HG03196 (cell line): ENCODE data around the gene KCNIP4.

Experiments used
- ATAC-seq: cut with Tn5 transposase; IDR thresholded peaks from one replicate; pipeline ENCODE4 v1.9.1; 2021; ENCODE audit not compliant: unreplicated experiment

The KCNIP4 gene

GRCh38 chr4:21001490-21001889, 947.1 kb downstream of the KCNIP4 start:
- no peak for ATAC-seq

GRCh38 chr4:20997886-20998285, 950.7 kb downstream of the KCNIP4 start:
- no peak for ATAC-seq

GRCh38 chr4:20995610-20996009, 953.0 kb downstream of the KCNIP4 start:
- ATAC-seq: no peak

GRCh38 chr4:20995015-20995414, 953.6 kb downstream of the KCNIP4 start:
- no peak for ATAC-seq

- ATAC-seq: no peak
These were observed 956.6 kb downstream of the KCNIP4 start for GRCh38 chr4:20992002-20992401.

GRCh38 chr4:20987191-20987590, 961.4 kb downstream of the KCNIP4 start:
- ATAC-seq: no peak

GRCh38 chr4:20984576-20984836, 964.1 kb downstream of the KCNIP4 start:
- no peak for ATAC-seq

- no peak for ATAC-seq
These were observed 964.6 kb downstream of the KCNIP4 start for GRCh38 chr4:20983763-20984575.

GRCh38 chr4:20982544-20982943, 966.0 kb downstream of the KCNIP4 start:
- no peak for ATAC-seq

GRCh38 chr4:20960291-20960690, 988.3 kb downstream of the KCNIP4 start:
- no peak for ATAC-seq

- no peak for ATAC-seq
These were observed 994.0 kb downstream of the KCNIP4 start for GRCh38 chr4:20954541-20954940.

GRCh38 chr4:20944961-20945360, 1003.6 kb downstream of the KCNIP4 start:
- no peak for ATAC-seq

GRCh38 chr4:20944451-20944850, 1004.1 kb downstream of the KCNIP4 start:
- ATAC-seq: no peak

- ATAC-seq: no peak
These were observed 1010.4 kb downstream of the KCNIP4 start for GRCh38 chr4:20938204-20938603.

- no peak for ATAC-seq
These were observed 1022.0 kb downstream of the KCNIP4 start for GRCh38 chr4:20926529-20926928.

GRCh38 chr4:20925176-20925575, 1023.4 kb downstream of the KCNIP4 start:
- no peak for ATAC-seq

- no peak for ATAC-seq
These were observed 1025.6 kb downstream of the KCNIP4 start for GRCh38 chr4:20922962-20923361.

- no peak for ATAC-seq
These were observed 1032.5 kb downstream of the KCNIP4 start for GRCh38 chr4:20916106-20916505.

GRCh38 chr4:20904966-20905365, 1043.6 kb downstream of the KCNIP4 start:
- ATAC-seq: no peak

- ATAC-seq: no peak
These were observed 1046.7 kb downstream of the KCNIP4 start for GRCh38 chr4:20901851-20902250.

- ATAC-seq: no peak
These were observed 1049.0 kb downstream of the KCNIP4 start for GRCh38 chr4:20899591-20899990.

GRCh38 chr4:20895988-20896387, 1052.6 kb downstream of the KCNIP4 start:
- no peak for ATAC-seq

- ATAC-seq: no peak
These were observed 1053.4 kb downstream of the KCNIP4 start for GRCh38 chr4:20895208-20895607.
